Adrenal gland (tissue), 19 donors: Measurements from ENCODE around the gene CENPC. TPM values are rescaled to one million over a fixed set of nuclear protein-coding genes. Genes with fewer than 3 reads are reported as not detected.

ENCODE experiments used
- DNase-seq, 7 donors: peaks; one replicate each; pipeline ENCODE4 v3.0.0-alpha.2; 2019 to 2020
- H3K27ac ChIP-seq, 5 donors: fragments of 200-600 bp; sonication (generic) in 4 of 5; 1 replicate in 3 of 5; 2 replicates in 2 of 5; pipeline versions ENCODE4 v1.5.1 to v1.8.0; 2016 to 2020; ENCODE audit warnings: mild to moderate bottlenecking in 1 of 5
- H3K27me3 ChIP-seq: fragments of 200-600 bp; 2 replicates; pipeline ENCODE4 v1.8.0; 2021
- H3K36me3 ChIP-seq, 2 donors: fragments of 200-600 bp; replicated peaks in 1 of 2; 1 replicate in 1 of 2; 2 replicates in 1 of 2; pipeline versions ENCODE4 v1.5.1 to v1.8.0; 2018 to 2022
- H3K4me1 ChIP-seq, 2 donors: fragments of 200-600 bp; replicated peaks in 1 of 2; 1 replicate in 1 of 2; 2 replicates in 1 of 2; pipeline versions ENCODE4 v1.5.1 to v1.8.0; 2018 to 2021
- H3K4me3 ChIP-seq, 4 donors: fragments of 200-600 bp; sonication (generic) in 3 of 4; one replicate each; pipeline ENCODE4 v1.5.1; 2016 to 2018
- H3K9me3 ChIP-seq, 3 donors: fragments of 200-600 bp; sonication (generic) in 1 of 3; replicated peaks in 1 of 3; 1 replicate in 2 of 3; 2 replicates in 1 of 3; pipeline versions ENCODE4 v1.5.1 to v1.8.0; 2016 to 2021
- POLR2A ChIP-seq, 2 donors: fragments of 450-650 bp; IDR thresholded peaks; one replicate each; pipeline ENCODE4 v1.6.1; 2017; ENCODE audit warnings: antibody characterized with exemption in 2 of 2, mild to moderate bottlenecking in 2 of 2, moderate library complexity in 1 of 2
- WGBS, 4 donors: extraction: QIAGEN DNeasy Blood & Tissue Kit in 2 of 4; methylation state at CpG; one replicate each; pipeline versions ENCODE4 v1.1.5 to v1.1.7; 2013 to 2017; 5-methylcytosine and 5-hydroxymethylcytosine counted together
- intact Hi-C, 2 donors: fragments of 100-400 bp; cut with DNase I; formaldehyde crosslinking; loops; one replicate each; pipeline versions ENCODE4 v1.14.1 to v1.15.0; 2022 to 2023
- long read RNA-seq, 10 donors: library from polyadenylated mRNA in 3 of 10; unstranded in 2 of 10; stranded (forward) in 1 of 10; transcript quantifications; one replicate each; pipeline ENCODE4 v2.0.0 and lab custom pipeline, GENCODE V29; 2021 to 2026
- polyA plus RNA-seq, 3 donors: library from polyadenylated mRNA; stranded (reverse); fragments of 200-250 nt in 2 of 3; fragments of 350-450 nt in 1 of 3; fragmentation: Illumina TruSeq in 1 of 3; extraction: RNeasy Lipid Tissue Mini Kit (QIAGEN cat#74804) in 1 of 3; gene quantifications; one replicate each; pipeline ENCODE4 v1.2.3, GENCODE V29; 2013 to 2014
- total RNA-seq, 9 donors: library from RNA; depleted of rRNA in 4 of 9; stranded (reverse); fragments of >200 nt in 4 of 9; fragments of 120-200 nt in 1 of 9; fragmentation: NEBNext Ultra II Directional in 1 of 9; extraction: Animal tissue kit (Norgen Biotek cat#: 25700) in 1 of 9; gene quantifications; one replicate each; pipeline versions ENCODE4 v1.1.0 to v1.2.4, GENCODE V29; 2013 to 2023
- TF ChIP-seq, protein P1 (sequence below), 6 experiments: fragments of 450-650 bp in 4 of 6; fragments of 200-600 bp in 2 of 6; sonication (generic) in 1 of 6; IDR thresholded peaks; 1 replicate in 5 of 6; 2 replicates in 1 of 6; pipeline versions ENCODE4 v1.5.1 to v1.8.0; 2016 to 2021; ENCODE audit warnings: antibody characterized with exemption in 6 of 6, mild to moderate bottlenecking in 2 of 6, moderate library complexity in 1 of 6
- donor health status: healthy with polysubstance abuse.
- donor health status: Bipolar disorder and iron deficiency.
- donor health status: DM: yes; HTN: yes; CAD: no.
- donor health status: DM: no; HTN: no; CAD: no.
- donor health status: DM: no; HTN: no; CAD: no.
- donor health status: DM: yes; HTN: yes; CAD: no.

Gene CENPC, protein sequence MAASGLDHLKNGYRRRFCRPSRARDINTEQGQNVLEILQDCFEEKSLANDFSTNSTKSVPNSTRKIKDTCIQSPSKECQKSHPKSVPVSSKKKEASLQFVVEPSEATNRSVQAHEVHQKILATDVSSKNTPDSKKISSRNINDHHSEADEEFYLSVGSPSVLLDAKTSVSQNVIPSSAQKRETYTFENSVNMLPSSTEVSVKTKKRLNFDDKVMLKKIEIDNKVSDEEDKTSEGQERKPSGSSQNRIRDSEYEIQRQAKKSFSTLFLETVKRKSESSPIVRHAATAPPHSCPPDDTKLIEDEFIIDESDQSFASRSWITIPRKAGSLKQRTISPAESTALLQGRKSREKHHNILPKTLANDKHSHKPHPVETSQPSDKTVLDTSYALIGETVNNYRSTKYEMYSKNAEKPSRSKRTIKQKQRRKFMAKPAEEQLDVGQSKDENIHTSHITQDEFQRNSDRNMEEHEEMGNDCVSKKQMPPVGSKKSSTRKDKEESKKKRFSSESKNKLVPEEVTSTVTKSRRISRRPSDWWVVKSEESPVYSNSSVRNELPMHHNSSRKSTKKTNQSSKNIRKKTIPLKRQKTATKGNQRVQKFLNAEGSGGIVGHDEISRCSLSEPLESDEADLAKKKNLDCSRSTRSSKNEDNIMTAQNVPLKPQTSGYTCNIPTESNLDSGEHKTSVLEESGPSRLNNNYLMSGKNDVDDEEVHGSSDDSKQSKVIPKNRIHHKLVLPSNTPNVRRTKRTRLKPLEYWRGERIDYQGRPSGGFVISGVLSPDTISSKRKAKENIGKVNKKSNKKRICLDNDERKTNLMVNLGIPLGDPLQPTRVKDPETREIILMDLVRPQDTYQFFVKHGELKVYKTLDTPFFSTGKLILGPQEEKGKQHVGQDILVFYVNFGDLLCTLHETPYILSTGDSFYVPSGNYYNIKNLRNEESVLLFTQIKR
- total RNA-seq (10 to 100 TPM in 7 of 9 donors, 1 to 10 TPM in 2; 8.0 to 31.1 (median 19.9) TPM), polyA plus RNA-seq (10 to 100 TPM in 1 of 3 donors, 1 to 10 TPM in 2; 5.8 to 14.5 (median 7.2) TPM)
- long read RNA-seq, donor 1: 0 reads
- long read RNA-seq, donor 2, full-length matches to known transcripts: 2 of 2 reads
- long read RNA-seq, donor 2, partial matches to known transcripts: 0 of 2 reads
- long read RNA-seq, donor 2, other reads (novel, unspliced or antisense): 0 of 2 reads
- long read RNA-seq, donor 3: 0 reads
- long read RNA-seq, donor 4, full-length matches to known transcripts: 1 of 22 reads
- long read RNA-seq, donor 4, partial matches to known transcripts: 20 of 22 reads
- long read RNA-seq, donor 4, other reads (novel, unspliced or antisense): 1 of 22 reads
- long read RNA-seq, donor 5, full-length matches to known transcripts: 13 of 18 reads
- long read RNA-seq, donor 5, partial matches to known transcripts: 0 of 18 reads
- long read RNA-seq, donor 5, other reads (novel, unspliced or antisense): 5 of 18 reads
- long read RNA-seq, donor 6, partial matches to known transcripts: 13 of 14 reads
- long read RNA-seq, donor 6, other reads (novel, unspliced or antisense): 1 of 14 reads
- long read RNA-seq, donor 7: 0 reads
- long read RNA-seq, donor 8, full-length matches to known transcripts: 1 of 1 reads
- long read RNA-seq, donor 8, partial matches to known transcripts: 0 of 1 reads
- long read RNA-seq, donor 8, other reads (novel, unspliced or antisense): 0 of 1 reads
- long read RNA-seq, donor 9: 0 reads
- long read RNA-seq, donor 10: 0 reads

DNA sequence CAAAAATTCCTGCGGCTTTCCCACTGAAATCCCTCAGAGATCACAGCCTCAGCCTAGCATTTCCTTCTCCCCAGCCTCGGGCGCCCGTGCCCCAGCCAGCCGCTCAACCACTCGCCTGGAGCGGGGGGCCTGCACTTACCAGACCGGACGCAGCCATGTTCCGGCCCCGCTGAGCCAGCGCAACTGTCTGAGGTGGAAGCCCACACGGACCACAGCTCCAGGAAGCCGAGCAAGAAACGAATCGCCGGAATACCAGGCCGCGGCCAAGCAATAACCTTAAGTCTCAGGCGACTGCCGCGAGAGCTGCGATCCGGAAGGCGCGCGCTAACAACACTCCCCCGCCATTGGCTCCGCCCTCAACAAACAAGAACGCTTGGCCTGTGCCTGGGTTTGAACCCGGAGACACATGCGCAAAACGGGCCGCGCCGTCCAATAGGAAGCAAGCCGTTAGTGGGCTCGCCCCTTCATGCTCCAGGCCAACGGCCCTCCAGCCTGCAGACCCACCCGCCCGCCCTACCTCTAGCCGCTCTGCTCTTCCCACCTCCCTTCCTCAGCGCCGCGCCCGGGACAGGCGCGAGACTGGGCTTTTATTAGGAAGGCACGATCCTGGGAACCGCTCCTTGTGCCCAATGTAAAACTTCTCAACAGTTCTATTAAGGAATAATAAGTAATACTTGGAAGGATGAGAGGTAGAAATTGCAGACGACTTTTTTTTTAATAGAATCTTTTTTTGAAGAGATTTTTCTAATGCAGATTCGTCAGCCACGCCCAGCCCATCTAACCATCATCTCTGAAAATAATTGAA lies at the start of gene CENPC:
Gene CENPC, minus strand, starts transcription at position 305 of the 805 bp plus-strand sequence. Its CDS starts 148 bp downstream, at position 157.
- peak; percentile 91 to 96 for TF ChIP-seq POLR2A (IDR thresholded peaks at IDR 0.05)
- TF ChIP-seq, protein P1, sequence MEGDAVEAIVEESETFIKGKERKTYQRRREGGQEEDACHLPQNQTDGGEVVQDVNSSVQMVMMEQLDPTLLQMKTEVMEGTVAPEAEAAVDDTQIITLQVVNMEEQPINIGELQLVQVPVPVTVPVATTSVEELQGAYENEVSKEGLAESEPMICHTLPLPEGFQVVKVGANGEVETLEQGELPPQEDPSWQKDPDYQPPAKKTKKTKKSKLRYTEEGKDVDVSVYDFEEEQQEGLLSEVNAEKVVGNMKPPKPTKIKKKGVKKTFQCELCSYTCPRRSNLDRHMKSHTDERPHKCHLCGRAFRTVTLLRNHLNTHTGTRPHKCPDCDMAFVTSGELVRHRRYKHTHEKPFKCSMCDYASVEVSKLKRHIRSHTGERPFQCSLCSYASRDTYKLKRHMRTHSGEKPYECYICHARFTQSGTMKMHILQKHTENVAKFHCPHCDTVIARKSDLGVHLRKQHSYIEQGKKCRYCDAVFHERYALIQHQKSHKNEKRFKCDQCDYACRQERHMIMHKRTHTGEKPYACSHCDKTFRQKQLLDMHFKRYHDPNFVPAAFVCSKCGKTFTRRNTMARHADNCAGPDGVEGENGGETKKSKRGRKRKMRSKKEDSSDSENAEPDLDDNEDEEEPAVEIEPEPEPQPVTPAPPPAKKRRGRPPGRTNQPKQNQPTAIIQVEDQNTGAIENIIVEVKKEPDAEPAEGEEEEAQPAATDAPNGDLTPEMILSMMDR (IDR thresholded peaks at IDR 0.05): no peak
- H3K27me3 ChIP-seq: no peaks in the 10 kb centered on the region
- H3K36me3 ChIP-seq: peaks cover 0 to 3% of the 10 kb centered on the region in 2 donors
- peak; percentile 95 to 99 (median 98) for DNase-seq
- peak within 1 kb of the TSS; percentile 28 to 98 (median 82) for H3K4me3 ChIP-seq
- peak within 1 kb of the TSS; percentile 91 to 95 (median 92) for H3K27ac ChIP-seq
- peaks cover 0 to 6% (median 0%) of the 10 kb centered on the region in 3 donors for H3K9me3 ChIP-seq
- H3K4me1 ChIP-seq: peaks cover 0 to 24% of the 10 kb centered on the region in 2 donors
- 0 to 2% (median 0%) methylated on average over 19 to 53 of the region's 53 CpGs for WGBS, 4 donors
- intact Hi-C loops: loop anchor here in 1 of 2 donors (10.0 kb wide), 1 partner anchor 149 kb away; no protein-coding TSS in a partner anchor

- WGBS, 4 donors: 56 to 60% (median 58%) methylated on average over 2 of the region's 2 CpGs
- H3K9me3 ChIP-seq: no peaks in the 10 kb centered on the region
- no peaks in the 10 kb centered on the region for H3K4me1 ChIP-seq
- H3K4me3 ChIP-seq: no peak overlapping the region
- DNase-seq: no peak
- intact Hi-C loops: no loop called here
- H3K36me3 ChIP-seq: no peaks in the 10 kb centered on the region
- no peak overlapping the region for H3K27ac ChIP-seq
- TF ChIP-seq, protein P1 (IDR thresholded peaks at IDR 0.05): no peak
- TF ChIP-seq POLR2A (IDR thresholded peaks at IDR 0.05): no peak
- H3K27me3 ChIP-seq: no peaks in the 10 kb centered on the region
These were observed 48.5 kb upstream of the CENPC start for GRCh38 chr4:67593741-67594175.

- 85 to 92% (median 89%) methylated on average over 3 of the region's 3 CpGs for WGBS, 4 donors
- no peaks in the 10 kb centered on the region for H3K36me3 ChIP-seq
- no peak for DNase-seq
- no peaks in the 10 kb centered on the region for H3K4me1 ChIP-seq
- no peak overlapping the region for H3K27ac ChIP-seq
- intact Hi-C loops: no loop called here
- no peak overlapping the region for H3K4me3 ChIP-seq
- TF ChIP-seq POLR2A (IDR thresholded peaks at IDR 0.05): no peak
- TF ChIP-seq, protein P1 (IDR thresholded peaks at IDR 0.05): no peak
- H3K27me3 ChIP-seq: no peaks in the 10 kb centered on the region
- no peaks in the 10 kb centered on the region for H3K9me3 ChIP-seq
These were observed 41.9 kb upstream of the CENPC start for GRCh38 chr4:67587156-67587555.
